Ovary (tissue), 3 donors: ENCODE data around the gene PYGL.

Source experiments
- CTCF ChIP-seq, 3 donors: fragments of 450-650 bp in 2 of 3; fragments of 200-600 bp in 1 of 3; IDR thresholded peaks; one replicate each; pipeline versions ENCODE4 v1.5.1 to v1.8.0; 2016 to 2022; ENCODE audit warnings: antibody characterized with exemption in 3 of 3, mild to moderate bottlenecking in 1 of 3
- EP300 ChIP-seq: sonication (generic); formaldehyde crosslinking; IDR thresholded peaks from one replicate; pipeline ENCODE4 v1.6.1; 2017; ENCODE audit warnings: antibody characterized with exemption
- POLR2A ChIP-seq: fragments of 450-650 bp; IDR thresholded peaks from one replicate; pipeline ENCODE4 v1.6.1; 2017; ENCODE audit warnings: antibody characterized with exemption, mild to moderate bottlenecking, moderate library complexity
- donor health status: DM: no; HTN: no; CAD: no.

GRCh38 chr14:50856660-50857059 lies 87.6 kb downstream of the PYGL start:
- TF ChIP-seq CTCF (IDR thresholded peaks at IDR 0.05) = no peak
- no peak for TF ChIP-seq POLR2A
- no peak for TF ChIP-seq EP300
